Parathyroid adenoma (tissue), 2 donors: ENCODE data around the gene CCL17.
A peak's percentile ranks its signal among the peaks of the same experiment; 100 is the strongest.
"Not testable (repeated sequence)": the region's sequence is repeated elsewhere in the genome, so short reads cannot be mapped to it uniquely, and the experiment has no call there.

Experiments used
- H2AFZ ChIP-seq: fragments of 300-600 bp; sonication (generic); one replicate; pipeline ENCODE4 v1.7.0; 2017; ENCODE audit warnings: antibody characterized with exemption, mild to moderate bottlenecking
- H3K27ac ChIP-seq: fragments of 300-600 bp; sonication (generic); one replicate; pipeline ENCODE4 v1.7.0; 2017
- H3K27me3 ChIP-seq: fragments of 300-600 bp; sonication (generic); one replicate; pipeline ENCODE4 v1.7.0; 2017; ENCODE audit warnings: low read length; ENCODE audit not compliant: control insufficient read depth, insufficient read depth
- H3K36me3 ChIP-seq: fragments of 300-600 bp; sonication (generic); one replicate; pipeline ENCODE4 v1.7.0; 2017; ENCODE audit warnings: low read length; ENCODE audit not compliant: control insufficient read depth, insufficient read depth
- H3K4me1 ChIP-seq: fragments of 300-600 bp; sonication (generic); one replicate; pipeline ENCODE4 v1.7.0; 2017; ENCODE audit warnings: control low read depth
- H3K4me2 ChIP-seq: fragments of 300-600 bp; sonication (generic); one replicate; pipeline ENCODE4 v1.7.0; 2017; ENCODE audit warnings: low read length
- H3K4me3 ChIP-seq: fragments of 300-600 bp; sonication (generic); one replicate; pipeline ENCODE4 v1.7.0; 2017; ENCODE audit warnings: low read depth, low read length
- H3K79me2 ChIP-seq: fragments of 300-600 bp; sonication (generic); one replicate; pipeline ENCODE4 v1.7.0; 2017; ENCODE audit warnings: control low read depth
- H3K9ac ChIP-seq: fragments of 300-600 bp; sonication (generic); one replicate; pipeline ENCODE4 v1.7.0; 2017; ENCODE audit warnings: mild to moderate bottlenecking
- H3K9me3 ChIP-seq: fragments of 300-600 bp; sonication (generic); one replicate; pipeline ENCODE4 v1.7.0; 2017; ENCODE audit warnings: low read length; ENCODE audit not compliant: control insufficient read depth
- TF ChIP-seq, protein P1 (sequence below): fragments of 300-600 bp; sonication (generic); IDR thresholded peaks from one replicate; pipeline ENCODE4 v1.7.0; 2017; ENCODE audit warnings: antibody characterized with exemption, mild to moderate bottlenecking
- donor health status: primary hyperparathyroidism.

The CCL17 gene

DNA sequence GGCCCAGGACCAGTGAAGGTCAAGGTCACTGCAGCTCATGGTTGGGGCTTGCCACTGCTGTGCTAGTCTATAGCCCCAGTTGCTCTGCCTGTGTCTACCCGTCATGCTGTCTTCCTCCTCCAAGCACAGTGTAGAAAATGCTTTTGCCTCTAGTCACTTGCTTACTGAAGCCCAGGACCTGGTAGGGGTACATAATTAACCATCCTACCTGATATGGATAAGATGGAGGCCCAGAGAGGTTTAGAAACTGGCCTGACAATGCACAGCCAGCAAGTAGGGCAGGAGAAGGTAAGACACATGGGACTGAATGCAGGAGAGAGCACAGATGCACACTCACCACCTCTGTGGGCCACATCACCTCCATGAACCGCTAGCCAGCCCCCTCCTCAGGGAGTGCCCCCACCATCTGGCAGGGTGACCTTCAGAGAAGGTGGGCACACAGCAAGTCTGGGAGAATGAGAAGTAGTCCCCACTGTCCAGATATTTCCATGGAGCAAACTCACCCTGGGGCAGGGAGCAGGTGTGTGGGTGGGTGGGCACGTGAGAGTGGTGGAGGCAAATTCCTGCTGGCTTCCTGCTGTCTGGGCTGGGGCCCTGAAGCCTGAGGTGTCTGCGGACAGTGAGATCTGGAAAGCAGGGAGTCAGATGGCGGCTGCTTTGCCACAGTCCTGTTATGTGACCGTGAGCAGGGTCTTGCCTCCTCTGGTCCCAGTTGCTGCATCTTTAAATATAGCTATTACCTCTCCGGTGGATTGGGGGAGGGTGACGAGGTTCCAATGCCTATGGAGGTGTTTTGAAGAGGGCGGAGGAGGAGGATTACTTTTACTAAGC lies 31.2 kb upstream of the CCL17 start:
- TF ChIP-seq, protein P1, sequence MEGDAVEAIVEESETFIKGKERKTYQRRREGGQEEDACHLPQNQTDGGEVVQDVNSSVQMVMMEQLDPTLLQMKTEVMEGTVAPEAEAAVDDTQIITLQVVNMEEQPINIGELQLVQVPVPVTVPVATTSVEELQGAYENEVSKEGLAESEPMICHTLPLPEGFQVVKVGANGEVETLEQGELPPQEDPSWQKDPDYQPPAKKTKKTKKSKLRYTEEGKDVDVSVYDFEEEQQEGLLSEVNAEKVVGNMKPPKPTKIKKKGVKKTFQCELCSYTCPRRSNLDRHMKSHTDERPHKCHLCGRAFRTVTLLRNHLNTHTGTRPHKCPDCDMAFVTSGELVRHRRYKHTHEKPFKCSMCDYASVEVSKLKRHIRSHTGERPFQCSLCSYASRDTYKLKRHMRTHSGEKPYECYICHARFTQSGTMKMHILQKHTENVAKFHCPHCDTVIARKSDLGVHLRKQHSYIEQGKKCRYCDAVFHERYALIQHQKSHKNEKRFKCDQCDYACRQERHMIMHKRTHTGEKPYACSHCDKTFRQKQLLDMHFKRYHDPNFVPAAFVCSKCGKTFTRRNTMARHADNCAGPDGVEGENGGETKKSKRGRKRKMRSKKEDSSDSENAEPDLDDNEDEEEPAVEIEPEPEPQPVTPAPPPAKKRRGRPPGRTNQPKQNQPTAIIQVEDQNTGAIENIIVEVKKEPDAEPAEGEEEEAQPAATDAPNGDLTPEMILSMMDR = no peak
- Histone ChIP-seq H3K36me3 (no peaks in the 10 kb centered on the region), H3K4me3 (peak overlapping the region; percentile 34), H3K4me1 (peaks cover 5% of the 10 kb centered on the region), H3K4me2 (no peak overlapping the region), H3K79me2 (no peaks in the 10 kb centered on the region), H3K27me3 (no peaks in the 10 kb centered on the region), H3K27ac (peak overlapping the region; percentile 55), H2AFZ (no peak overlapping the region), H3K9me3 (no peaks in the 10 kb centered on the region), H3K9ac (no peak overlapping the region)

DNA sequence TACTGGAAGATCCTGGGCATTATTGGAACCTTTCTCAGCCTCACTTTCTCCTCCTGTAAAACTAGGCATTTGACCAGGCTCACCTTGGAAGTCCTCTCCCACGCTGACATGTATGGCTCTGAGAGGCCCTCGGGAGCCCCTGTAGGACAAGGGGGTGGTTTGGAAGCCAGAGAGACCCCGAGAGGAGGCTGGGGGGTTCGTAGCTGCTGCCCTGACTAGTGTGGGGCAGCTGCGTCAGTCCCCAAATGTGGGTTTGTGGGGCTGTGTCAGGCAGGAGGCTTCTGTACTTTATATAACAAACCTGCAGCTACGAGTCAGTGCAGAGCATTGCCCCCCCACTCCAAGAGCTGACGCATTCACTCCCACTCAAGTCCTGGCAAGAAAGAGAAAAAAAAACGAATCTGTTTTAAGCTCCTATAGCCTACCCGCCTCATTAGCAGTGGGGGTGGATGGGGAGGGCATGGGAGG lies 30.5 kb upstream of the CCL17 start:
- Histone ChIP-seq H3K4me2 (no peak overlapping the region), H3K27me3 (no peaks in the 10 kb centered on the region), H3K79me2 (no peaks in the 10 kb centered on the region), H3K27ac (no peak overlapping the region), H3K9ac (no peak overlapping the region), H3K9me3 (no peaks in the 10 kb centered on the region), H3K4me3 (no peak overlapping the region), H2AFZ (no peak overlapping the region), H3K36me3 (no peaks in the 10 kb centered on the region), H3K4me1 (peaks cover 5% of the 10 kb centered on the region)
- TF ChIP-seq, protein P1 = no peak

DNA sequence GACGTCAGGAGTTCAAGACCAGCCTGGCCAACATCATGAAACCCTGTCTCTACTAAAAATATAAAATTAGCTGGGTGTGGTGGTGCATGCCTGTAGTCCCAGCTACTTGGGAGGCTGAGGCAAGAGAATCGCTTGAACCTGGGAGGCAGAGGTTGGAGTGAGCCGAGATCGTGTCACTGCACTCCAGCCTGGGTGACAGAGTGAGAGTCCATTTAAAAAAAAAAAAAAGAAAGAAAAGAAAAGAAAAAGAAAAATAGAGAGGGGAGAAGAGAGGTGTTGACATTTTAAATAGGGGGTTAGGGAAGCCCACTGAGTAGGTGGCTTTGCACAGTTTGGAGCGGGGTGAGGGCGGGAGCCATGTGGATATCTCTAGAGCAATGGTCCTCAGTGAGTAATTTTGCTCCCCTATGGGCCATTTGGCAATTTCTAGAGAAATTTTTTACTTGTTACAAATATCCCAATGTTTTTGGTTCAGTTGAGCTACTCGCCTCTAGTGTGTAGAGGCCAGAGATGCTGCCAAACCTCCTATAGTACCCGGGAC lies 29.6 kb upstream of the CCL17 start:
- H3K27me3 ChIP-seq, H3K4me1 ChIP-seq, H3K36me3 ChIP-seq, H3K4me2 ChIP-seq, H3K79me2 ChIP-seq, H3K4me3 ChIP-seq, H3K27ac ChIP-seq, H2AFZ ChIP-seq, H3K9me3 ChIP-seq, H3K9ac ChIP-seq: not testable (repeated sequence)

DNA sequence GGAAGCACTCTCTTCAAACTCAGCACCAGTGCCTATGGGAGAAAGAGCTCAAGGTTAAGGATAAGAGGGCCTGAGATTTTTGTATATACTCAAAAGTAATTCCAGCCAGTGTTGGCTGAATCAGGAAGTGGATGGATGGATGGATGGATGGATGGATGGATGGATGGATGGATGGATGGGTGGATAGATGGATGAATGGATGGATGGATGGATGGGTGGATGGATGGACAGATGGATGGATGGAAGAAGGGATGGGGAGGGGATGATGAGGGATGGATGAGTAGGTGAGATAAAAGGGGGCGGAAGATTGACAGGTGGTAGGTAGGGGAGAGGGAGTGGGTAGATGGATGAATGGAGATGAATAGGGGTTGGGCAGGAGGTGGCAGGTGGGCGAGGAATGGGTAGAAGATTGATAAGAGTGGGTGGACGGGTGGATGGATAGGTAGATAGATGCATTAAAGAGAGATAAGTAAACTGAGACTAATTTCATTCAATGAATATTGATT lies 28.2 kb upstream of the CCL17 start:
- TF ChIP-seq, protein P1 = no peak
- Histone ChIP-seq H3K9ac (no peak overlapping the region), H3K9me3 (no peaks in the 10 kb centered on the region), H3K36me3 (no peaks in the 10 kb centered on the region), H3K4me1 (peaks cover 5% of the 10 kb centered on the region), H3K79me2 (no peaks in the 10 kb centered on the region), H3K27ac (no peak overlapping the region), H3K27me3 (no peaks in the 10 kb centered on the region), H3K4me3 (no peak overlapping the region), H2AFZ (no peak overlapping the region), H3K4me2 (no peak overlapping the region)

DNA sequence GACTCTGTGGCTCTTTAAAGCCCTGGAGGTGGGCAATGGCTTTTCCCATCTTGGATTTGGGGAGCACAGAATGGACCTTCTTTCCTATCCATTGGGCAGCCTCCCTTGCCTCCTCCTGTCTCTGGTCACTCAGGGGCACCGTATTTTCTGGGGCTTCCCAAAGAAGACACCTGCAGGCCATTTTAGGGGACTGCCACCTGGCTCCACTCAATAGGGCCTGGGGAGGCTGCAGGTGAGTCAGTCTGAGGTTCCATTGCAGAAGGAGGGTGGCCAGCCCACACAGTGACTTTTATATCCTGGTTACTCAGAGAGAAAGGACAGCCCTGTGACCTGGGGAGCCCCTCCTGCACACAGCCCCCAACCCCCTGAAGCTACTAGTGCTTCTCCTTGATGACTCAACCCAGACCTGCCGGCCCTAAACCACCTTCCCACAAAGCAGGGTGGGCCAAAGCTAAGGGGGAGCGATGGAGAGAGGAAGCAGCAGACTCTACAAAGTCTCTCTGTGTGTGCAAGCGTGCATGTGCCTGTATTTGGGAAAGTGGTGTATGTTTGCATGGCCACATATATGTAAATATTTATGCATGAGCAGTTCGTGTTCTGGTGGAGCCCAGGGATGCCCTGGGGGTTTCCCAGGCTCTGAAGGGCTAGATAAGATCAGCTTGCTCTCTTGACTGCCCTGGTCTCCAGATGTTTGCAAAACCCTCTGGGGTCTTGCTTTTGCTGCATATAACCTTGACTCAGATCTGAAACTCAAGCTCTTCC lies 27.3 kb upstream of the CCL17 start:
- H3K27ac ChIP-seq = no peak overlapping the region
- H3K36me3 ChIP-seq = no peaks in the 10 kb centered on the region

More for the DNA sequence above, 27.3 kb upstream of the CCL17 start:
- Histone ChIP-seq H3K4me1 (peaks cover 5% of the 10 kb centered on the region), H3K27me3 (no peaks in the 10 kb centered on the region), H2AFZ (no peak overlapping the region), H3K4me2 (no peak overlapping the region), H3K9ac (no peak overlapping the region), H3K9me3 (no peaks in the 10 kb centered on the region), H3K4me3 (no peak overlapping the region), H3K79me2 (no peaks in the 10 kb centered on the region)
- TF ChIP-seq, protein P1 = no peak
